Activated B cell treated with CpG ODN at 0.5 μM for 24 hours (primary cell): ENCODE data around the gene WEE1. TPM values are rescaled to one million over a fixed set of nuclear protein-coding genes. Genes with fewer than 3 reads are reported as not detected.

ENCODE experiments used
- ATAC-seq: fragments of 200-7000 bp; cut with Tn5 transposase; one replicate; pipeline ENCODE4 v1.10.0; 2021; ENCODE audit warnings: low read depth, mild to moderate bottlenecking, moderate library complexity
- CTCF ChIA-PET: fragments of 350-600 bp; sonication (Branson Sonifier 250); formaldehyde crosslinking; loops from one replicate; lab custom pipeline; 2021; ENCODE audit warnings: antibody characterized with exemption; lab: Charles Lee
- POLR2A ChIA-PET: fragments of 350-600 bp; sonication (Branson Sonifier 250); formaldehyde crosslinking; loops from one replicate; lab custom pipeline; 2021; ENCODE audit warnings: antibody characterized with exemption; lab: Charles Lee
- DNase-seq: peaks from one replicate; pipeline ENCODE4 v3.0.0; 2022
- H3K27ac Mint-ChIP-seq: one replicate; pipeline ENCODE4 v1.8.0; 2020; ENCODE audit warnings: mixed read lengths
- H3K27me3 Mint-ChIP-seq: one replicate; pipeline ENCODE4 v1.8.0; 2021; ENCODE audit warnings: mixed read lengths
- H3K36me3 Mint-ChIP-seq: one replicate; pipeline ENCODE4 v1.8.0; 2021; ENCODE audit warnings: low read depth, mixed read lengths
- H3K4me1 Mint-ChIP-seq: one replicate; pipeline ENCODE4 v1.8.0; 2021; ENCODE audit warnings: mixed read lengths
- H3K4me3 Mint-ChIP-seq: one replicate; pipeline ENCODE4 v1.8.0; 2020; ENCODE audit warnings: mild to moderate bottlenecking, mixed read lengths
- H3K9me3 Mint-ChIP-seq: one replicate; pipeline ENCODE4 v1.8.0; 2020; ENCODE audit warnings: mixed read lengths
- intact Hi-C: fragments of 100-400 bp; cut with micrococcal nuclease; formaldehyde crosslinking; loops from one replicate; pipeline ENCODE4 v1.15.1; 2024
- total RNA-seq: library from RNA; stranded (reverse); gene quantifications from 2 replicates; pipeline ENCODE4 v1.2.3, GENCODE V29; 2022
- TF ChIP-seq, protein P1 (sequence below): fragments of 200-600 bp; IDR thresholded peaks from one replicate; pipeline ENCODE4 v1.8.0; 2022; ENCODE audit warnings: antibody characterized with exemption, mild to moderate bottlenecking

The WEE1 gene
- total RNA-seq, 1 donor from 2014 or later: 33.7 TPM

DNA sequence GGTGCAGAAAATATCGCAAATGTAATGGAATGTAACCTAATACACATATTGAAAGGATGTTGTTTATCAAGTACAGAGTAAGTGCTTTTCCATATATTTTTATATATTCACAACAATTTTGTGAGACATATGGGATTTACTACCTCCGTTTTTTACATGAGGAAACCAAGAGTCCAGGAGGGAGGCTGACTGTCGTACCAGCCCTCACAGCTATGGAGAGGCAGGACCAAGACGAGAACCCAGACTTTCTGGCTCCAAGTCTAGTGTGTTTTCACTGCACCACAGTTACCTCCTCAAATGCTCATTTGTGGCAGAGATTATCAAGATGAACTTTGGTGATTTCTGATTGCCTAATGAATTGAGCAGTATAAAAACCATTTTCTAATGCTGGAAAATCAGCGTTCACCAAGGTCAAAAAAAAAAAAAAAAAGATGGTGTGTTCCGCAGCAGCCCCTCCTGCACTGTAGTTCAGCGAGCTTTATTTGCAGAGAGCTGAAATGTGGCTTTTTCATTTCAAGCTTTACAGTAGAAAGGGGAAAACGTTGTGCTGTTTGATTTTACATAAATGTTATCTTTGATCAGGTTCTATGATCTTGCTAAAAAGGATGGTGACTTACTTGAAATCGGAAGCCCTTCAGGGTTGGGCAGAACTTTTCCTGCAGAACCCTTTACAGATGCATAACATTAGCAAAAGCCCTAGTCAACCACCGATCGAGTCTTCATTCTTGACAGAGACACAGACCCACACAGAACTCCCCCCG lies 44.7 kb upstream of the WEE1 start:
- Mint-ChIP-seq H3K27me3 (no peaks in the 10 kb centered on the region), H3K9me3 (no peaks in the 10 kb centered on the region), H3K4me1 (no peaks in the 10 kb centered on the region), H3K36me3 (peaks cover 33% of the 10 kb centered on the region), H3K27ac (no peak overlapping the region), H3K4me3 (no peak overlapping the region)
- POLR2A ChIA-PET: interaction anchor here (0.6 to 0.7 kb wide), 3 partner anchors 111 to 511 kb away, joined by 4 to 5 read pairs (median 4); no protein-coding TSS in a partner anchor
- DNase-seq: no peak
- TF ChIP-seq, protein P1, sequence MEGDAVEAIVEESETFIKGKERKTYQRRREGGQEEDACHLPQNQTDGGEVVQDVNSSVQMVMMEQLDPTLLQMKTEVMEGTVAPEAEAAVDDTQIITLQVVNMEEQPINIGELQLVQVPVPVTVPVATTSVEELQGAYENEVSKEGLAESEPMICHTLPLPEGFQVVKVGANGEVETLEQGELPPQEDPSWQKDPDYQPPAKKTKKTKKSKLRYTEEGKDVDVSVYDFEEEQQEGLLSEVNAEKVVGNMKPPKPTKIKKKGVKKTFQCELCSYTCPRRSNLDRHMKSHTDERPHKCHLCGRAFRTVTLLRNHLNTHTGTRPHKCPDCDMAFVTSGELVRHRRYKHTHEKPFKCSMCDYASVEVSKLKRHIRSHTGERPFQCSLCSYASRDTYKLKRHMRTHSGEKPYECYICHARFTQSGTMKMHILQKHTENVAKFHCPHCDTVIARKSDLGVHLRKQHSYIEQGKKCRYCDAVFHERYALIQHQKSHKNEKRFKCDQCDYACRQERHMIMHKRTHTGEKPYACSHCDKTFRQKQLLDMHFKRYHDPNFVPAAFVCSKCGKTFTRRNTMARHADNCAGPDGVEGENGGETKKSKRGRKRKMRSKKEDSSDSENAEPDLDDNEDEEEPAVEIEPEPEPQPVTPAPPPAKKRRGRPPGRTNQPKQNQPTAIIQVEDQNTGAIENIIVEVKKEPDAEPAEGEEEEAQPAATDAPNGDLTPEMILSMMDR: no peak
- no peak for ATAC-seq
- CTCF ChIA-PET: interaction anchor here (0.7 to 2.1 kb wide), 2 partner anchors 23 to 220 kb away, joined by 3 to 4 read pairs; no protein-coding TSS in a partner anchor
- intact Hi-C loops: no loop called here

DNA sequence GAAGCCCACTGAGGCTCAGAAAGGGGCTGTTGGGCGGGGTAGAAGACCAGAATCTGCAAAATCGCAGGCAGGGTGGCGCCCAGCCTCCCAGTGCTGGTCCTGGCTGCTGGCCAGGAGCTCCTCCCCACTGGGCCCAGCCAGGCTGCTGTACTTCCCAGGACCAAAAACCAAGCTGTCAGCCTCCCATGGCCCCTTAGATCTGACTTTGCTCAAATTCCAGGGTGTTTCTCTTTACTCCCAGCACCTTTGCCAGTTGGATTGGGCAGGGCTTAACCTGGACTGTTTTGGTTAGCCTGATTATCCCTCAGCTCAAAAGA lies 44.2 kb upstream of the WEE1 start:
- ATAC-seq (no peak), DNase-seq (no peak)
- Mint-ChIP-seq H3K4me1 (no peaks in the 10 kb centered on the region), H3K9me3 (no peaks in the 10 kb centered on the region), H3K4me3 (no peak overlapping the region), H3K27ac (no peak overlapping the region), H3K36me3 (peaks cover 33% of the 10 kb centered on the region), H3K27me3 (no peaks in the 10 kb centered on the region)
- TF ChIP-seq, protein P1: no peak
- ChIA-PET CTCF (interaction anchor here (1.5 to 2.1 kb wide), 2 partner anchors 84 to 219 kb away, joined by 4 to 5 read pairs; no protein-coding TSS in a partner anchor), POLR2A (interaction anchor here (0.6 to 0.7 kb wide), 3 partner anchors 111 to 511 kb away, joined by 4 to 5 read pairs (median 4); no protein-coding TSS in a partner anchor)
- intact Hi-C loops: no loop called here

DNA sequence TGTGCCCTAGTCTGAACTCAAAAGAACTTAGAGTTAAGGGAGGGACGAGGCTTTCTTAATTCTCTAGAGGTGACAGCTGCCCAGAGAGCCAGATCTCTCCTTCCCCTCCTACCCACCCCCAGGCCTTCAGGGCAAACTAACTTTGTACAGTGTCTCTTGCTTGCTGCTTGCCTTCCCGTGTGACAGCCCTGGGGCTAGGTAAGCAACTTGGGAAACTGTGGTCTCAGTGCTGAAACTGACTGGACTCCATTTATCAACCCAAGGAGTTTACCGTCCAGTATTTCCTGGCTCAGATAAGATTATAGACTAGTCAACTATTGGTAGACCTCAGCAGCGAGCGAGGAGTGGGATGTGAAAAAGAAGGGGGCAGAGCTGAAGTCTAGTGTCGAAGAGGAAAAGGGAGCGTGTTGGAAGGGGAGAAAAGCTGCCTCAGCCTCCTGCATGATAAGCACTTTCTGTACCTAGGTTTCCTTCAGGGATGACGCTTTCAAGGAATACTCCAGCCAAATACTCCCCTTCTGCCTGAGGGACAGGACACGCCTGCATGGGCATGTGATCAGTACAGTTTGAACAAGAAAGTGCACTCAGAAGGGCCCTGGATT lies 43.3 kb upstream of the WEE1 start:
- Mint-ChIP-seq H3K36me3 (peaks cover 31% of the 10 kb centered on the region), H3K27me3 (no peaks in the 10 kb centered on the region), H3K4me1 (peaks cover 2% of the 10 kb centered on the region), H3K27ac (no peak overlapping the region), H3K4me3 (no peak overlapping the region), H3K9me3 (no peaks in the 10 kb centered on the region)
- intact Hi-C loops: loop anchor here (10.0 kb wide), 1 partner anchor 775 kb away; the partner anchor contains the start of gene ADM
- TF ChIP-seq, protein P1: no peak
- POLR2A ChIA-PET: no interaction called here
- ATAC-seq: no peak
- CTCF ChIA-PET: interaction anchor here (0.9 to 2.1 kb wide), 3 partner anchors 43 to 218 kb away, joined by 3 to 5 read pairs (median 4); partner anchors contain the start of gene WEE1
- DNase-seq: no peak

DNA sequence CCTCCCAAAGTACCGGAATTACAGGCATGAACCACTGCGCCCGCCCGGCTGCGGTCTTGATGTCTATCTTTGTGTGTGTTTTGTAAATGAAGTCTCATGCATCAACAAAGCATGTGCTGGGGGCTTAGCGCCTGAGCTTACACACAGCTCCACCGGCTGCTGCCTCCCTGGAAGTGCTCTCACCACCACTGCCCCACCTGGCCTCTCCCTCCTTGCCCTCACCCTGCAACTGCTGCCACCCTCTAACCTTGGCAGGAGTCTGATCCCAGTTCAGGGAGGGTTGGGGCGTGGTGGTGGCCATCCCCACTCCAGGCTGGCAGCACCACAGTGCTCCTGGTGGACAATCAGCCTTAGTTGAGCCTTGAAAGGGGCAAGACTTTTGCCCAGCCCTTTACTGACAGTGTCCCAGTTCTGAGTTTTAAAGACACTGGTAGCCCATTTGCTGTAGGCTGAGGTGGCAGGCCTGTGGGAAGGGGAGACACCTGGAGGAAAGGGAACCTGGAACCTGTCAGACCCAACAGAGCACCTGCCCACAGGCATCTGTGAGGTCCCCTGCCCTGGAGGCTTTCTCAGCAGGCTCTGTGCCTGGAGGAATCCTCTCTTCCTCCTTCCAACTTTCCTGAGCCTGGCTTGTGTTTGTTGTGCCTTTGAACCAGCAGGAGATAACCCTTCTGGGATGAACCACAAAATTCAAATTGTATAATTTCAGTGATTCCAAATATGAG lies 42.4 kb upstream of the WEE1 start:
- ChIA-PET POLR2A (no interaction called here), CTCF (interaction anchor here (0.9 to 2.1 kb wide), 3 partner anchors 42 to 217 kb away, joined by 3 to 5 read pairs (median 4); partner anchors contain the start of gene WEE1)
- Mint-ChIP-seq H3K4me1 (peaks cover 5% of the 10 kb centered on the region), H3K27ac (no peak overlapping the region), H3K27me3 (no peaks in the 10 kb centered on the region), H3K4me3 (no peak overlapping the region), H3K36me3 (peaks cover 23% of the 10 kb centered on the region), H3K9me3 (no peaks in the 10 kb centered on the region)
- ATAC-seq: no peak
- no peak for DNase-seq
- TF ChIP-seq, protein P1: no peak
- intact Hi-C loops: loop anchor here (10.0 kb wide), 1 partner anchor 774 kb away; the partner anchor contains the start of gene ADM
